A204.1 (cell line): ENCODE data around the gene HMGCS1.
"Not testable (repeated sequence)": the region's sequence is repeated elsewhere in the genome, so short reads cannot be mapped to it uniquely, and the experiment has no call there.

Experiments used
- FAIRE-seq: peaks from 2 replicates; lab custom pipeline; 2012; peaks lifted over from hg19 to GRCh38; lab: Jason Lieb, UNC

The HMGCS1 gene

GRCh38 chr5:43273552-43273951, 39.7 kb downstream of the HMGCS1 start:
- FAIRE-seq, result no peak

DNA sequence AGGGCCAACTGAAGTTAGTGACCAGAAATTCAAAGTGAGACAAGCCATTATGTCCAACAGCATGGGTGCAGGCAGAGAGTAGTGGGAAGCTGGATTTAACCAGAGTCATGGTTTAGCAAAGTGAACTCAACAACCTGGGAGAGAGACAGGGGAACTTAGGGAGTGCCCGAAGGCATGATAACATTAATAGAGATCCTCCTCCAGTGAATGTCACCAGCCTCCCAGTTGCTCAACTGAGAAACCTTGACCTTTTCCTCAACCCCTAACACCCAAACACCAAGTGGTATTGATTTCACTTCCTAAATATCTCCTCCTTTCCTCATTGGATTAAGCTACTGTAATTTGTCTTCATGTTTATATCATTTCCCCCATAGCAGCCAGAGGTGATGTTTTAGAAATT, 42.6 kb downstream of the HMGCS1 start:
- FAIRE-seq, result no peak

DNA sequence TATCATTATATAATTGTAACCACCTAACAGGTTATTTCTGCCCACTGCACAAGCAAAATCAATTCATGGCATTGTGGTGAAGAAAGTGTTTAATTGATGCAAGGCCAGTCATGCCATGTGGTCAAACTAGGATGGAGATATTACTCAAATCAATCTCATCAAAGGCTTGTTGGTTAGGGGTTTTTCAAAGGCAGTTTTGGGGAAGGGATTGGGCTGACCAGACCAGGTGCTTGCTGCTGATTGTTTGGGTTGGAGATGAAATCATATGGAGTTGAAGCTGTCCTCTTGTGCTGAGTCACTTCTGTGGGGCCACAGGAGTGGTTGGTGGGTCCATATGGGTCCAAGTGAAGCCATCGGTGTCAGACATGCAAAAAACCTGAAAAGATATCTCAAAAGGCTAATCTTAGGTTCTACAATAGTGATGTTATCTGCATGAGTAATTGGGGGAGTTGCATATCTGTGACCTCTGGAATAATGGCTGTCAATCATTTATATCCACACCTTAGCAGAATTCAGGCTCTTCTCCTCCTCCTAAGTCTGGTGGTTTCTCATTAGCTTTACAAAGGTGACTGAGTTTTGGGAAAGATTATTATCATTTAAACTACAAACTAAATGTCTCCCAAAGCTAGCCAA, 44.9 kb downstream of the HMGCS1 start:
- no peak for FAIRE-seq

GRCh38 chr5:43262269-43262668, 50.9 kb downstream of the HMGCS1 start:
- not testable (repeated sequence) for FAIRE-seq

DNA sequence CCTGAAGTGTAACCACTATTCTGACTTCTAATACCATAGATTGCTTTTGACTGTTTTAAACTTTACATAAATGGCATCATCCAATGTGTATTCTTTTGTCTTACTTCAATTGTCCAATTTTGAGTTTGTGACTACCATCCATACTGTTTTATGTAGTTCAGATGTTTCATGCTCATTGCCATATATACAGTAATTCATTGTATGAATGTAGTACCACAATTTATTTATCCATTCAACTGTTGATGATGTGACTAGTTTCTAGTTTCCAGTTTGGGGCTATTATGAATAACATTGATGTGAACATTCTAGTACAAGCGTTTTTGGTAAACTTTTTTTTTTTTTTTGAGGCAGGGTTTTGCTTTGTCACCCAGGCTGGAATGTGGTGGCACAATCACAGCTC, 55.1 kb downstream of the HMGCS1 start:
- no peak for FAIRE-seq

DNA sequence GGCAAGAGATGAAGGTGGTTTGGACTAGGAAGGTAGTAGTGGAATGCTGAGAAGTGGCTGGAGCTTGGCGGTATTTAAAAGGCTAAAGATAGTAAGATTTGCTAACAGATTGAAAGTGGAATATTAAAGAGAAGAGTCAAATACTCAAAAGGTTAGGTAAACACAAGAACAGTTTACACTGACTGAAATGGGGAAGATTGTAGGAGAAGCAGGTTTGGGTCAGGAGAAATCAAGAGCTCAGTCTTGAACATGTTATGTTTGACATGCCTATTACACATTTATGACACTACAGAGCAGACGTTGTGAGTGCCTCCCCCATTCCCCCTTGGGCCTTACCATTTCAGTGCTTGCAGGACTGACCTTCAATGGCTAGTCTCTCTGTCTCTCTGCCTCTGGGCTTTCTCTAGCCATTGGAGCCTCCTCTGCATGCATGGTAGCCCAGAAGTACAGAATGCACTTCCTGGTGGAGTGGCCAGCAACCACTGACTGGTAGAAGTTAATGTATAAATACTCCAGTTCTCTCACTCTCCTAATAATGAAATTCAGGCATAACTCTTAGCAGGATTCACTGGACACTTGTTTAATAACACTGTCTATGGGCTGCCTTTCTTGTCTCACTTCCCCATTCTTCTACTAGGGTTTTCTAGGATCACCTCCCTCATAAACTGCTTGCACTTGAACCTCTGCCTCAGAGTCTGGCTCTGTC, 56.8 kb downstream of the HMGCS1 start:
- FAIRE-seq, result no peak

GRCh38 chr5:43255704-43256103, 57.5 kb downstream of the HMGCS1 start:
- no peak for FAIRE-seq

- no peak for FAIRE-seq
Observed at GRCh38 chr5:43251754-43252153, 61.5 kb downstream of the HMGCS1 start.

DNA sequence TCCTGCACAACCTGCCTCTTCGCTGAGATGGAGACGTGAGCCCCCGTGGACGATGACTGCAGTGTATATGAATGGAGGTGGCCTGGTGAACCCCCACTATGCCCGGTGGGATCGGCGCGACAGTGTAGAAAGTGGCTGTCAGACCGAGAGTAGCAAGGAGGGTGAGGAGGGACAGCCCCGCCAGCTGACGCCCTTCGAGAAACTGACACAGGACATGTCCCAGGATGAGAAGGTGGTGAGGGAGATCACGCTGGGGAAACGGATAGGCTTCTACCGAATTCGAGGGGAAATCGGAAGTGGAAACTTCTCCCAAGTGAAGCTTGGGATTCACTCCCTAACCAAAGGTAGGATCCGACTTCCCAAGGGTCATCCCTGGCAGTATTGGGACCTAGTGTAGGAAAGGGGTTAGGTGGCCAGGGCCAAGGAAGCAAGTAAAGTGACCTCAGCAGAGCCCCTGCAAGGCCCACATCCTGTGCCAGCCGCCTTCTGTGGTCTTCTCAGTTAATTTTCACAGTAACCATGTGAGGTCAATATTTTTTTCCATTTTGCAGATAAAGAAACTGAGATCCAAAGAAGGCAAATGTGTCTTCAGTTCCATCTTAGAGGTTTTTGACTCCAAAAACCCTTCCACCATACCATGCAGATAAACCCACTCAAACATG, 67.4 kb downstream of the HMGCS1 start:
- no peak for FAIRE-seq

GRCh38 chr5:43244823-43245565, 68.2 kb downstream of the HMGCS1 start:
- no peak for FAIRE-seq

DNA sequence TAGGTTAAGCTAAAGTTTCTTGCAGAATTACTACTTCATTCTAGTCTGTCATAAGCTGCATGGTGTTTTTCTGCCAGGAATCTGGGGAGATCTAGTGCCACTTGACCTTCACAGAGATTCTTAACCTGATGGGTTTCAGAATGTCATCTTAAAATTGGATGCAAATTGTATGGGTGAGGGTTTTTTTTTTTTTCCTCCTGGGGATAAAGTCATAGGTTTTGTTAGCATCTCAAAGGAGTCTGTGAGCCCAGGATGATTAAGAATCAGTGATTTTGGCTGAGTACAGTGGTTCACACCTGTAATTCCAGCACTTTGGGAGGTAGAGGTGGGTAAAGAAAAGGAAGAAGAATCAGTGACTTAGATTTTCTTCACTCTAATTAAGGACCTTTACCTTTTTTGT, 69.9 kb downstream of the HMGCS1 start:
- FAIRE-seq, result no peak

- FAIRE-seq, result no peak
Observed at GRCh38 chr5:43242196-43242595, 71.0 kb downstream of the HMGCS1 start.
